SU-DHL-6 (cell line): ENCODE measurements around the gene NMNAT1.

Experiments
- H2AFZ ChIP-seq: fragments of 200-600 bp; sonication (generic); 2 replicates; pipeline ENCODE4 v1.6.1; 2014; ENCODE audit warnings: low read depth, mild to moderate bottlenecking, moderate library complexity, mixed read lengths, antibody characterized with exemption, low read length; ENCODE audit not compliant: severe bottlenecking
- H3F3A ChIP-seq: fragments of 200-600 bp; shearing (Covaris generic); 2 replicates; pipeline ENCODE4 v1.6.0; 2016; ENCODE audit warnings: antibody characterized with exemption, mild to moderate bottlenecking; ENCODE audit not compliant: insufficient read depth
- H3K27ac ChIP-seq: fragments of 200-600 bp; sonication (generic); 2 replicates; pipeline ENCODE4 v1.5.1; 2016; ENCODE audit warnings: low read depth, mild to moderate bottlenecking, low read length, moderate library complexity, mixed read lengths
- H3K27me3 ChIP-seq: fragments of 200-600 bp; sonication (generic), shearing (Covaris generic); 2 replicates; pipeline ENCODE4 v1.6.0; 2014; ENCODE audit warnings: mild to moderate bottlenecking, low read length
- H3K36me3 ChIP-seq: fragments of 200-600 bp; sonication (generic); 2 replicates; pipeline ENCODE4 v1.6.1; 2014; ENCODE audit warnings: mild to moderate bottlenecking, low read length, mixed read lengths
- H3K4me2 ChIP-seq: fragments of 300-600, 200-600 bp; shearing (Covaris generic), sonication (generic); 2 replicates; pipeline ENCODE4 v1.6.0; 2014; ENCODE audit warnings: low read length, low read depth, mild to moderate bottlenecking; ENCODE audit not compliant: poor library complexity, severe bottlenecking
- H3K4me3 ChIP-seq: fragments of 200-600 bp; sonication (generic); 2 replicates; pipeline ENCODE4 v1.5.1; 2014; ENCODE audit warnings: antibody characterized with exemption, low read length, mild to moderate bottlenecking, mixed read lengths; ENCODE audit not compliant: insufficient read depth, poor library complexity, severe bottlenecking
- H3K79me2 ChIP-seq: fragments of 200-600 bp; sonication (generic); 2 replicates; pipeline ENCODE4 v1.6.1; 2014; ENCODE audit warnings: mild to moderate bottlenecking, low read length, moderate library complexity; ENCODE audit not compliant: insufficient read depth
- H3K9ac ChIP-seq: fragments of 200-600 bp; sonication (generic); 2 replicates; pipeline ENCODE4 v1.7.0; 2014; ENCODE audit warnings: mild to moderate bottlenecking, low read length
- H3K9me2 ChIP-seq: fragments of 200-600 bp; sonication (generic); replicated peaks from 2 replicates; pipeline ENCODE4 v1.6.1; 2014; ENCODE audit warnings: low read length; ENCODE audit not compliant: insufficient read depth
- H3K9me3 ChIP-seq: fragments of 200-600 bp; sonication (generic); 2 replicates; pipeline ENCODE4 v1.6.1; 2014; ENCODE audit warnings: low read length, mixed read lengths; ENCODE audit not compliant: insufficient read depth
- H4K20me1 ChIP-seq: fragments of 200-600 bp; sonication (generic); 2 replicates; pipeline ENCODE4 v1.6.1; 2014; ENCODE audit warnings: low read depth, mild to moderate bottlenecking, antibody characterized with exemption, low read length, moderate library complexity, mixed read lengths
- EZH2phosphoT487 ChIP-seq: fragments of 200-600 bp; sonication (generic), shearing (Covaris generic); conservative IDR thresholded peaks from 2 replicates; pipeline ENCODE4 v1.6.1; 2018; ENCODE audit warnings: mild to moderate bottlenecking, antibody characterized with exemption, low read length, moderate library complexity, mixed read lengths
- TF ChIP-seq, protein P1 (sequence below): fragments of 200-600 bp; sonication (generic); IDR thresholded peaks from one replicate; pipeline ENCODE4 v1.5.1; 2017; ENCODE audit warnings: antibody characterized with exemption, mild to moderate bottlenecking, low read length, moderate library complexity; ENCODE audit not compliant: insufficient read depth, poor library complexity, severe bottlenecking

The NMNAT1 gene

DNA sequence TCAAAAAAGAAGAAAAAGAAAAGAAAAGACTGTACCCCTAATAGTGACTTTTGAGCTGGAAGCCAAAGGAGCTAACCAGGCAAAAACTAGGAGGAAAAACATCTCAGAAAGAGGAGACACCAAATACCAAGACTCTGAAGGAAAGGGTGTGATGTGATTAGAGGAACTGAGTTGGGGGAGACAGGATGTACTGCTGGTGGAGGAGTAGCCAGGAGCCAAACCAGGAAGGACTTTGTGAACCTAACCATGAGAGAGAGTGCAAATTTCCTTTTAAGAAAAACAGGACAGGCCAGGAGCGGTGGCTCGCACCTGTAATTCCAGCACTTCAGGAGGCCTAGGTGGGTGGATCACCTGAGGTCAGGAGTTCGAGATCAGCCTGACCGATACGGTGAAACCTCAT lies 49.6 kb downstream of the NMNAT1 start:
- Histone ChIP-seq H3F3A (no peaks in the 10 kb centered on the region), H3K4me2 (no peak overlapping the region), H4K20me1 (no peaks in the 10 kb centered on the region), H3K27me3 (no peaks in the 10 kb centered on the region), H3K4me3 (no peak overlapping the region), H2AFZ (no peak overlapping the region), H3K79me2 (no peaks in the 10 kb centered on the region), H3K27ac (no peak overlapping the region), H3K9ac (no peak overlapping the region), H3K36me3 (no peaks in the 10 kb centered on the region), H3K9me3 (no peaks in the 10 kb centered on the region), H3K9me2 (no peaks in the 10 kb centered on the region)
- TF ChIP-seq, protein P1, sequence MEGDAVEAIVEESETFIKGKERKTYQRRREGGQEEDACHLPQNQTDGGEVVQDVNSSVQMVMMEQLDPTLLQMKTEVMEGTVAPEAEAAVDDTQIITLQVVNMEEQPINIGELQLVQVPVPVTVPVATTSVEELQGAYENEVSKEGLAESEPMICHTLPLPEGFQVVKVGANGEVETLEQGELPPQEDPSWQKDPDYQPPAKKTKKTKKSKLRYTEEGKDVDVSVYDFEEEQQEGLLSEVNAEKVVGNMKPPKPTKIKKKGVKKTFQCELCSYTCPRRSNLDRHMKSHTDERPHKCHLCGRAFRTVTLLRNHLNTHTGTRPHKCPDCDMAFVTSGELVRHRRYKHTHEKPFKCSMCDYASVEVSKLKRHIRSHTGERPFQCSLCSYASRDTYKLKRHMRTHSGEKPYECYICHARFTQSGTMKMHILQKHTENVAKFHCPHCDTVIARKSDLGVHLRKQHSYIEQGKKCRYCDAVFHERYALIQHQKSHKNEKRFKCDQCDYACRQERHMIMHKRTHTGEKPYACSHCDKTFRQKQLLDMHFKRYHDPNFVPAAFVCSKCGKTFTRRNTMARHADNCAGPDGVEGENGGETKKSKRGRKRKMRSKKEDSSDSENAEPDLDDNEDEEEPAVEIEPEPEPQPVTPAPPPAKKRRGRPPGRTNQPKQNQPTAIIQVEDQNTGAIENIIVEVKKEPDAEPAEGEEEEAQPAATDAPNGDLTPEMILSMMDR: no peak
- TF ChIP-seq EZH2phosphoT487: no peak

DNA sequence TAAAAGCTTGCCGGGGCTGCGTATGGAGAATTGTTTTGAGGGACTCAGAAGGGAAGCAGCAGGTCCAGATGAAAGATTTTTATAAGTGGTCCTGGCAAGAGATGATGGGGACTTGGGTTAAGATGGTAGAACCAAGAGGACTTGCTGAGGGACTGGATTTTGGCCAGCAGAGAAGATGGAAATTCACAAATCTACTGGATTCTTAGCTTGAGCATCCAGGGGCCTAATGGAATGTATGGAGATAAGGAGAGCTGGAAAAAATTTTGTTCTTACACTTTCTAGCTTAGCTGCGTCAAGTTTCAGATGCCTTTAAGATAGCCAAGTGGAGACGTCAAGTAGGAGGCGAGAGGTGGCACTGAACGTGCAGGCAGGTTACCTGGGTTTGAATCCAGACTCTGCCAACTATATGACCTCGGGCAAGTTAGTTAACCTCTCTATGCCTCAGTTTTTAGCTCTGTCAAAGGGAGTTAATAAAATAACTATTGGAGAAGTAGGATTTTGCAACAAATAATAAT lies 50.3 kb downstream of the NMNAT1 start:
- TF ChIP-seq, protein P1: no peak
- no peak for TF ChIP-seq EZH2phosphoT487
- Histone ChIP-seq H3K4me3 (no peak overlapping the region), H3K9ac (no peak overlapping the region)

GRCh38 chr1:9996624-9997582 lies 53.6 kb downstream of the NMNAT1 start, which contains the start of gene RBP7:
RBP7 (plus strand) TSS chr1:9997228; CDS start chr1:9997259, 31 bp downstream.
- Histone ChIP-seq H3K9me3 (peaks cover 6% of the 10 kb centered on the region; the same call in 1 of the 2 replicates), H3K4me2 (no peak within 1 kb of the TSS), H3K27me3 (no peaks in the 10 kb centered on the region), H3K79me2 (no peaks in the 10 kb centered on the region), H4K20me1 (no peaks in the 10 kb centered on the region), H3K36me3 (no peaks in the 10 kb centered on the region), H3K4me3 (no peak within 1 kb of the TSS), H3K9ac (no peak within 1 kb of the TSS), H2AFZ (no peak within 1 kb of the TSS), H3K9me2 (no peaks in the 10 kb centered on the region), H3K27ac (no peak within 1 kb of the TSS), H3F3A (no peaks in the 10 kb centered on the region)
- TF ChIP-seq EZH2phosphoT487: no peak
- TF ChIP-seq, protein P1: no peak

More for the DNA sequence above, 50.3 kb downstream of the NMNAT1 start:
- H2AFZ ChIP-seq: no peak overlapping the region
- H3K9me3 ChIP-seq: peaks cover 1% of the 10 kb centered on the region; the same call in 1 of the 2 replicates
- H3F3A ChIP-seq: no peaks in the 10 kb centered on the region
- no peaks in the 10 kb centered on the region for H3K79me2 ChIP-seq
- H4K20me1 ChIP-seq: no peaks in the 10 kb centered on the region
- H3K36me3 ChIP-seq: no peaks in the 10 kb centered on the region
- no peak overlapping the region for H3K27ac ChIP-seq
- H3K9me2 ChIP-seq: no peaks in the 10 kb centered on the region
- no peaks in the 10 kb centered on the region for H3K27me3 ChIP-seq
- no peak overlapping the region for H3K4me2 ChIP-seq
